SH-SY5Y (cell line): ENCODE measurements around the gene ATP11C.

ENCODE experiments used
- GATA2 ChIP-seq: IDR thresholded peaks from 2 replicates; pipeline ENCODE4 v1.6.1; 2011; ENCODE audit warnings: mild to moderate bottlenecking, low read depth, low read length
- GATA3 ChIP-seq: IDR thresholded peaks from 2 replicates; pipeline ENCODE4 v1.6.1; 2011; ENCODE audit warnings: low read depth, mild to moderate bottlenecking, low read length, moderate library complexity

The ATP11C gene

GRCh38 chrX:139932073-139932900 is 566 bp downstream of the ATP11C start:
- TF ChIP-seq GATA2, result no peak
- no peak for TF ChIP-seq GATA3

- TF ChIP-seq GATA3 (no peak), GATA2 (no peak)
Measured at GRCh38 chrX:139931646-139932072, 1.2 kb downstream of the ATP11C start.

- TF ChIP-seq GATA2 (no peak), GATA3 (no peak)
Measured at GRCh38 chrX:139930916-139931645, 1.8 kb downstream of the ATP11C start.

- TF ChIP-seq GATA3 (no peak), GATA2 (no peak)
Measured at GRCh38 chrX:139930401-139930800, 2.5 kb downstream of the ATP11C start.

GRCh38 chrX:139929876-139930275 is 3.0 kb downstream of the ATP11C start:
- TF ChIP-seq GATA2 (no peak), GATA3 (no peak)

- no peak for TF ChIP-seq GATA2
- TF ChIP-seq GATA3, result no peak
Measured at GRCh38 chrX:139924696-139925095, 8.2 kb downstream of the ATP11C start.

- TF ChIP-seq GATA2 (no peak), GATA3 (no peak)
Measured at GRCh38 chrX:139924069-139924695, 8.7 kb downstream of the ATP11C start.

GRCh38 chrX:139920316-139920715 is 12.5 kb downstream of the ATP11C start:
- TF ChIP-seq GATA2, result no peak
- no peak for TF ChIP-seq GATA3

- no peak for TF ChIP-seq GATA2
- no peak for TF ChIP-seq GATA3
Measured at GRCh38 chrX:139914421-139914820, 18.4 kb downstream of the ATP11C start.

- TF ChIP-seq GATA3 (no peak), GATA2 (no peak)
Measured at GRCh38 chrX:139909712-139910111, 23.1 kb downstream of the ATP11C start.

- TF ChIP-seq GATA3 (no peak), GATA2 (no peak)
Measured at GRCh38 chrX:139907078-139907477, 25.8 kb downstream of the ATP11C start.

- TF ChIP-seq GATA2, result no peak
- TF ChIP-seq GATA3, result no peak
Measured at GRCh38 chrX:139905743-139906142, 27.1 kb downstream of the ATP11C start.

- no peak for TF ChIP-seq GATA2
- no peak for TF ChIP-seq GATA3
Measured at GRCh38 chrX:139905051-139905450, 27.8 kb downstream of the ATP11C start.

- no peak for TF ChIP-seq GATA3
- TF ChIP-seq GATA2, result no peak
Measured at GRCh38 chrX:139903210-139903609, 29.6 kb downstream of the ATP11C start.
